G401.6 (cell line): ENCODE measurements around the gene IFTAP.
"Not testable (repeated sequence)": the region's sequence is repeated elsewhere in the genome, so short reads cannot be mapped to it uniquely, and the experiment has no call there.

Experiments used
- FAIRE-seq: peaks from 2 replicates; lab custom pipeline; 2012; peaks lifted over from hg19 to GRCh38; lab: Jason Lieb, UNC

The IFTAP gene

DNA sequence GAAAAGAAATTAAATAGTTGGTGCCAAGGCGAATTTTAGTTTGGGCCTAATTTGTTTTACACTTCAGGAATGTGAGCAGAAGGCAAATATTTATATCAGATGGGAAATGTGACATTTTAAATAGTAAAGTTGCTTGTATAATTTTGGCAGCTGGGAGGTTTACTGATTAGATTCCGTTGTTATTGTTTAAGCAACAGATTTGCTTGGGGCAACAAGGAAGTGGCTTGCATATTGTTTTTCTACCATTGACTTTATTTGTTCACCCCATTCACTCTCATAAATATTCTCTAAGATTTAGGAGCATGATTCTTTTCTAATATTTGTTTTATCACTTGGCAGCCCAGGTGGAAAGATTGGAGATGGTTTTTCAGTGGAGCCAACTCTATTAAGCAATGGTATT is 44.3 kb downstream of the IFTAP start:
- FAIRE-seq = no peak

DNA sequence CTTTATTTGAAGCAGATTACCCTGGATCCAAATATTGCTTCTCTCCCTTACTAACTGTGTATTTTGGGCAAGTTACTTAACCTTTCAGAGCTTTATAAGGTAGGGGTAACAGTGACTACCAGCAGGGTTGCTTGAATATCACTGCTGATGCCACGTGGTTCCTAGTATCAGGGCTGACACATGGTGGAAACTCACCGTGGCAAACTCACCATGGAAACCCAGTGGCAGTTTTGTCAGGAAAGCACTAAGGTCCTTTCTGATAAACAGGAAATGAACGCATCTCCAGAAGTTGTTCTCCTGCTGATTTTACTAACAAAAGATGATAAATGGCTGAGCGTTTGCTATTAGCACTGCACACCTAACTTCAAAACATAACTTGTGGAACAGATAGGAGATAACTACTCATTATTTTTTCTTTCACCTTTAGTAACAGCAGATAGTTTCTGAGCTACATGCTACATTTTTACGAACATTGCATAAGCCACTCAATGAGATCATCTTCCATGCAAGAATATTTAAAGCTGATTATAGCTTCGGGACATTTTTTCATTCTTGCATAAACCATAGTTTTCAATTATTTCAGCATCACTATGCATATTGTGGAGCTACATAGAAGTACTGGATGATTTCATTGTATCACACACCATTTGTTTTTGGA is 63.4 kb downstream of the IFTAP start:
- FAIRE-seq = no peak

DNA sequence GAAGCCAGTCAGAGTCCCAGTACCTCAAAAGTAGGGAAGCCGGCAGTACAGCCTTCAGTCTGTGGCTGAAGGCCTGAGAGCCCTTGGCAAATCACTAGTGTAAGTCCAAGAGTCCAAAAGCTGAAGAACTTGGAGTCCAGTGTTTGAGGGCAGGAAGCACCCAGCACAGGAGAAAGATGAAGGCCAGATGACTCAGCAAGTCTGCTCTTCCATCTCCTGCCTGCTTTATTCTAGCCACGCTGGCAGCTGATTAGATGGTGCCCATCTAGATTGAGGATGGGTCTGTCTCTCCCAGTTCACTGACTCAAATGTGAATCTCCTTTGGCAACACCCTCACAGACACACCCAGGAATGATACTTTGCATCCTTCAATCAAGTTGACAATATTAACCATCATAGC is 67.1 kb downstream of the IFTAP start:
- not testable (repeated sequence) for FAIRE-seq

DNA sequence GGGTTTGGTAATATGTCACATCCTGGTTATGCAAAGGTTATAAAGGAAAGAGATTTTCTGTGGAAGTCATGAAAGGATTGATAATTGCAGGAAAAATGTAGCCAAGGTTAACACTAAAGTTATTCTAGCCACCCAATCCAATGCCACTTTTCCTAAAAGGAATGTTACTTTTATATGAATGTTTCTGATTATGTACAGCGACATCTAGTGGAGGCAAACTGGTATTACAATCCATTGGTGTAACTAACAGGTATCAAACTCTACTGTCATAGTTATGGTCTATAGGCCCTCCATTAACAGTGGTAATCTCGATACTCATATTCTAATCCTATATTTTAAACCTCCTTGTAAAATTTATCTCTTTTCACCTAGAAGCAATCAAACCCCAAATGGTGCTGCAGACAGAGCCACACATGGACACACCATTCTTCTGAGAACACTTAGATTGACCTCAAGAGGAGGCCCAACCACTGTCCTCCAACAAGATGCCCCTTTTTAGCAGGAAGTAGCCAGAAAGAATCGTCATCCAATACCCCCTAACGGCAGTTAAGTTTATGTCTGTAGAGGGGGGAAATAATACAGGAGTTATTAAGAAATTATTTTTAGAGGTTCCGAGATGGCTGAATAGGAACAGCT is 78.6 kb downstream of the IFTAP start:
- peak; percentile 61 for FAIRE-seq

DNA sequence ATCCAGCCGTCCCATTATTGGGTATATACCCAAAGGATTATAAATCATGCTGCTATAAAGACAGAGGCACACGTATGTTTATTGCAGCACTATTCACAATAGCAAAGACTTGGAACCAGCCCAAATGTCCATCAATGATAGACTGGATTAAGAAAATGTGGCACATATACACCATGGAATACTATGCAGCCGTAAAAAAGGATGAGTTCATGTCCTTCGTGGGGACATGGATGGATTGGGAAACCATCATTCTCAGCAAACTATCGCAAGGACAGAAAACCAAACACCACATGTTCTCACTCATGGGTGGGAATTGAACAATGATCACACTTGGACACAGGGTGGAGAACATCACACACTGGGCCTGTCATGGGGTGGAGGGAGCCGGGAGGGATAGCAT is 85.2 kb downstream of the IFTAP start:
- not testable (repeated sequence) for FAIRE-seq

DNA sequence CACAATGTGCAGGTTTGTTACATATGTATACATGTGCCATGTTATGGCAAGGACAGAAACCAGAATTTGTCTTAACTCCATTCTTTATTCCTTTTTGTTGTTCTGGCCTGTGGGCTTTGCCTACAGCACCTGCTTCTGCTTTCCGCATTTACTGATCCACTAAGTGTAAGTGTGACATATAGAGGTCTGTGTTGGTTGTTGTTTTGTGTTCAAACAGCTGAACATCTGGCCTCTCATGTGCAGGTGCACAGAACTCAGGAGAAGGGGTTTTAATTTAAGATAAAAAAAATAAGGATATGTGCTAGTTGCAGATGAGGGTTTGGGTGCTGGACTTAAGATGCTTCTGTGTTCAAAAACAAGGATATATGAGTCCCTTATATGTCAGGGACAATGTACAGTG is 89.5 kb downstream of the IFTAP start:
- no peak for FAIRE-seq

DNA sequence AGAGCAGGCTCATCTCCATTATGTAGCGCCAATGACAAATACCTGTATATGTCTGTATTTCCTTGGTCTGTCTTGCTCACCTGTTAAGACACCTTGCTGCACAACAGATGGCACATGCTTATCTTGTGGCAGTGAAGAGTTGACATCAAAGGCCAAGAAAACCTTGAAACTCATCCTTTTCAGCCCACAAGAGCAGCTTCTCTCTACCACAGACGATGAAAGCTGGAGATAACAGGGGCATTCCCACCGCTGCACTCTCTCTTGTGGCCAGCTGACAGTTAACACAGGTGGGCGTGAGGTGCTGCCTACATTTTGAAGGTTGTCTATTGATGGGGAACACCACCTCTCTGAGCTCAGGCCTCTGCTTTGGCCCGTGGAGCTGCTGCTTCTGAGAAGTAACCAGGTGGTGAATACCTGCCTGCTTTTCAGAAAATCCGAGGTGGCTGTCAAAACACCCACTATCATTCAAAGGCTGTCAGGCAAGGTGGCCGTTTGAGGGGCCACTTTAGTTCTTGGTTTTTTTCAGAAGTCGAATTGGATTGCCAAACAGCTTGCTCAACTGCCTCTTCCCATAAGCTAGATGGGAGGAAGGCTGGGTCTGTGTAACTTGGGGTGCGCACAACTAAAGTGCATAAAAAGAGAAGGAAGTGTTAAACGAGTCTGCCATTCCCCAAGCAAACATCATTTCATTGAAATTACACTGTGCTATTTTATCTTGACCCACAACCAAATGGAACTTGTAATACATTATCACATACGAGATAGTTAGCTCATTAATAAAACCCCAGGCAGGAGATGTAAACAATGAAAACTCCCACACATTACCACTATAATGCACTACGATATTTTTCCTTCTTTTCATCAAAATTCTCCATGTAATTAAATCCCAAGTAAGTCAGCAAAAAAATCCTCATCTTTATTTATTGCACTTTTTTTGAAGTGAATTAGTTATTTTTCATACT is 90.8 kb downstream of the IFTAP start:
- FAIRE-seq = no peak

DNA sequence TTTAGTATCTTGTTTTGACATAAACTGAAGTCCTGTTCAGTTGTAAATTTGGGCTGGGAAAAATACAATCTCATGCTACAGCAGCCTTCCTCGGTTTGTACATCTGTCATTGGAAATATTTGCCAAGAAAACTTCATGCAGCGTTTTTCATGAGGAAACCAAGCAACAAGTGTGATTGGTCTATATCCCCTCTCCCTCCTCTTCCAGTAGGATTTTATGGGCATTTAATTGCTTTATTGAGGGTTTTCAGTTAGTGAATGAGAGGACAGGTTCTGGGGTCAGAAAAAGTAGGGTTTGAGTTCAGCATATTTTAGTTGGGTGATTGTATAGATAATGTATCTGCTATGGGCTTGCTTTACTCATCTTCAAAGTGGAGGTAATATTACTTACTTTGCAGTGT is 93.8 kb downstream of the IFTAP start:
- FAIRE-seq = no peak

DNA sequence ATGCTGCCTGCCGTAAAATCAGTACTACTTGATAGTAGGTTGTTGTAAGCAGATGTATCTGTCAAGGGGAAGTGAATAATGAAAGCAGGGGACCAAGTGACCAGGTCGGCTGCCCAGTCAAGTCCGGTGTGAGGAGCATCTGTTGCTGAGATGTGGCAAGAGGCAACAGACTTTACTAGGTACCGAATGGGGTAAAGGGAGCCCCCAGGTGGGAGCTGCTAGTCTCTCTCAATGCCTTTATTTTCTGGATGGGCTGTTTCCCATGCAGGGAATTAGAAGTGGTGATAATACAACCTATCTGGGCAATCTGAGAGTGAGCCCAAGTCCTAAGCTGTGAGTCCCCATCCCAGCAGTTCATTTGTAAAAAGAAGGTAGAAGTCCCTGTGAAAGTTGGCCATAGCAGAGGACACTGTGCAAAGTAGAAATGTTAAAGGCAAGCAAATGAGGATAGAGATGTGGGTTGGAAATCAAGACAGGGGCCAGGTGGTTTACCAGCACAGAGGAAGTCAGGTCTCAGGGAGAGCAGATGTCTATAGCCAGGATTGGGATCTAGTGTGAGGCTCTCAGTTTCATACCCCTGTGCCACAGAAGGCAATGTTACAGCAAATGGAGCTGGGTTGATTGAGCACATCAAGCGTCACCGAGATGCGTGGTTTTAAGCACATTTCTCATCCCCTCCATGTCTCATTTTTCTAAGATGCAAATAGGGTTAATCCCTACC is 94.4 kb downstream of the IFTAP start:
- no peak for FAIRE-seq

DNA sequence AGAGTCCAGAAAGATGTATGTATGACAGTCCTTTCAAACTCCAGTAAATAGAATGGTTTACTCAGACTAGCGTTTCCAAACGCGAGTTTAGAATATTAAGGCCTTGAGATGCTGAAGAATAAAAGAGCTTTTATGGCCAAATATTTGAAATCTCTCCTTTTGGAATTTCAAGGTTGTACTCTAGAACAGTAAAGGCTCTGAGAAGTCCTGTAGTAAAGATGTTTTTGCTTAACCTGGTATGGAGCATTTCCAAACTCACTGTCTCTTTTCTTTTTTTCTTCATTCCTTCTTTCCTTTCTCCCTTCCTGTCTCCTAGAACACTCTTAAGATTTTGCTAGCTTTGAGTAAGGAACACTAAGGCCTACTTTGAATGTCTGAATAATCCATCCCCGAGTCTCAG is 95.1 kb downstream of the IFTAP start:
- no peak for FAIRE-seq

DNA sequence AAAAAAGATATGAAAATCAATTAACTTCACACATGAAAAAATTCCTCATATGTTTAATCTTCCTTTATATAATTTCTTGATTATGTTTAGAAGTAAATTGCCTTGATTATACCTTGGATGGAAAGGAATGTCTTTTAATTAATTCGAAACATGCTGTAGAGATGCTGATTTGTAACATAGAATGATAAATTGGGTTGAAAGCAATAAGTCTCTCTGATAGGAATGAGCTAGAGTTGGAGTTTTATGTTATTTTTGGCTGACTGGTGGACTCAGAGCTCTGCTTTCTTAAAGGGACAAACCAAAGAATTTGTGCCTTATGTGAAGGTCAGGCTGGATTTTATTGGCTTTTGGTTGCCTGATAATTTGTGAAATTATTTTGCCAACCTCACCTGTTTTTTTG is 98.4 kb downstream of the IFTAP start:
- FAIRE-seq = no peak

DNA sequence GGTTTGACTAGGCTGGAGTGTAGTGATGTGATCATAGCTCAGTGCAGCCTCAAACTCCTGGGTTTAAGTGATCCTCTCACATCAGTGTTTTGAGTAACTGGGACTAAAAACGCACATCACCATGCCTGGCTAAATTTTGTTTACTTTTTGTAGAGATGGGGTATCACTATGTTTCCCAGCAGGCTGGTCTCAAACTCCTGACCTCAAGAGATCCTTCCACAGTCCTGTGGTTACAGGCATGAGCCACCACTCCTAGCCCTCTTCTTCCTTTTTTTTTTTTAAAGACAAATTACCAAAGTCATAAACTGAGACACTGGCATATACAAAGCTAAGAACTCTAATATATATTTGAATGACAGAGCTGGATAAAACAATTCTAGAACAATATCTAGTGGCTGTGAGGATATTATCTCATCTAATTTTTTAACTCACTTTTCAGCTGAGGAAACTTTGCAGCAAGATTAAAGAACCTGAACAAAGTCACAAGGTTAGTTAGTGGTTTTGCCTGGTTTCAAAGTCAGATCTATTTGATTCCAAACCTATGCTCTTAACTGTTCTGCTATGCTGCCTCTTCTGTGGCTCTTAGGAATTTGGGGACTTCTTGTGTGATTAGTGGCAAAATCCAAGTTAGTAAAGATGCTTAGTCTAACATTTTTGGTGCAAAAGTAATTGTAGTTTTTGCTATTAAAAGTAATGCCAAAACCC is 99.0 kb downstream of the IFTAP start:
- FAIRE-seq = no peak

DNA sequence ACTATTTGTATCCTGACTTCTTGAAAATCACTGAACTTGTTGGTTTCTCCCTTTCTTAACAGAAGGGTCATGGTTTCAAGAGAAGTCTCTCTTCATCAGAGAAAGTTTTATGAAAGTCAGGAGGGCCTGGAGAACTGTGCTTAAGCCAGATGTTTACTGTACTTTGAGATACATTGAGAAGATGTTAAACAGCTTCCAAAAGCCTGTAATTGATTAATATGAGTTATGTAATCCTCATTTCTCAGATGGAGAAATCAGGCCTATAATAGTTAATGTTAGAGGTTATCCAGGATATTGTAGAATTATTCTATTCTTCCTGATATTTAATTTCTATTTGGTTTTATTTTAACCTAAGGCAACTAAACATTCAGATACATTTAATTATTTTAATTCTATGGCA is 100.8 kb downstream of the IFTAP start:
- no peak for FAIRE-seq

DNA sequence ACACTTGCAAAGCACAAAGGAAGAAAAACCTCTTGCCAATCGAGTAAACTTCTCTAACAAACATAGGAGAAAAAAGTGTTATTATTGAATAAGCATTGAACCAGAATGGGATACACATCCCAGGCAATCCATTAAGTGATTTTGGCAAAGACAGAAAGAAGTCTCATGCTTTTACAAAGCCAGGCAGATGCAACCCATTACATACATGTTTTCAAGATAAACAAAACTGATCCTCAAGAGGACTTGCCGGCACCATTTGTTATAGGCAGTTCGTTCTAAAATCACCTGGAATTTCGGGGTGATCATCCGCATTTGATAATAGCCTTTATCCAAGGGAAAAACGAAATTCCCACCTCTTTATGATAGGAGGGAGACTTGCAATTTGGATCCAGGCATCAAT is 101.3 kb downstream of the IFTAP start:
- no peak for FAIRE-seq

DNA sequence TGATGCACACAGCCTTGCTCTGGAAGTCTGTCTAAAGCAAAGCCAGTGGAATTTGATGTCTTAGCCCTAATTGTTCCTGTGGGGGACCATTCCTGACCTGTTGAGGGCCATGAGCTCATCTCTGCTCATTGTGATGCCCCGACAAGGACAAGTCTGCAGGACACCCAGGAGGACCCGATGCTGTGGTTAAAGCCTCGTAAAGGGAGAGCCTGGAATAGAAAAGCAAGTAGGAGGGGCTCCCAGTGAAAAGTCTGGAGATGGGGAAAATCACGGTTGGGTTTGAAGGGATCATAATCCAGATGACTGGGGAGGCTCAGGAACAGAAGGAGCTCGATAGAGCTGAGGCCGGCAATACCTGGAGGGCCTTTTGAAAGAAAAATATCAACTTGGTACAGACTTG is 102.2 kb downstream of the IFTAP start:
- FAIRE-seq = no peak

DNA sequence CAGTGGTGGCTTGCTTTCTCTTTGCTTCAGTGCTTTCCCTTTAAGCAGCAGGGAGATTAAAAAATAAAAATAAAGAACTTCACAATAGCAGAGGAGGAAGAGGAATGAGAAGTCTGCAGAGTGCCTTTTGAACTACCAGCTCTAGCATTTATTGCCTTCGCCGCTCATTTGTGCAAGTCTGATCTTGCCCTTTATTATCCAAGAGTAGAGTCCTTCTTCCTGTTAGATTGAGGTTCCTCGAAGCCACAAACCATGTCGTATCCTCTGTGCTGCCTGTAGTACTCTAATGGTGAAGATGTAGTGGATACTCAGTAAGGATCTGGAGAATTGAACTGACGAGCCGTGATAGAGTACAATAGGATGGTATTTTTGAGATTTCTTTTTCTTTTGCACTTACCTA is 105.0 kb downstream of the IFTAP start:
- FAIRE-seq = no peak

DNA sequence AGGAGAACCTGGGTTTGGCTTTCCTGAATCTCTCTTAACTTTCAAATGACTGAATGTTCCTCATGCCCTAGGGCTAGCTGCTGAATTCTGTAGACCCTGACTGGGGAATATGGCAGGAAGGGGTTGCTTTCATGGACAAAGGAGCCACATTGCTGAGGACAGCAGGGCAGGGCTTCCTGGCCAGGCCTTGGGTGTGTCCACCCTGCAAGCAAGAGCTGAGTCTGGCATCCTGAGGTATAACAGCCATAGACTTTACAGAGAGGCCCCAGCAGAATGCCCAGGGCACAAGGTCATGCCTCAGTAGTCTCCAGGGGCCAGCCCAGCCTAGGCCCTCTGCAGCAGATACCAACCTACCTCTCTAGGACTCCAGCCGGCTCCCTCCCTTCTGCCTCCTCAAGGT is 105.9 kb downstream of the IFTAP start:
- FAIRE-seq = no peak

DNA sequence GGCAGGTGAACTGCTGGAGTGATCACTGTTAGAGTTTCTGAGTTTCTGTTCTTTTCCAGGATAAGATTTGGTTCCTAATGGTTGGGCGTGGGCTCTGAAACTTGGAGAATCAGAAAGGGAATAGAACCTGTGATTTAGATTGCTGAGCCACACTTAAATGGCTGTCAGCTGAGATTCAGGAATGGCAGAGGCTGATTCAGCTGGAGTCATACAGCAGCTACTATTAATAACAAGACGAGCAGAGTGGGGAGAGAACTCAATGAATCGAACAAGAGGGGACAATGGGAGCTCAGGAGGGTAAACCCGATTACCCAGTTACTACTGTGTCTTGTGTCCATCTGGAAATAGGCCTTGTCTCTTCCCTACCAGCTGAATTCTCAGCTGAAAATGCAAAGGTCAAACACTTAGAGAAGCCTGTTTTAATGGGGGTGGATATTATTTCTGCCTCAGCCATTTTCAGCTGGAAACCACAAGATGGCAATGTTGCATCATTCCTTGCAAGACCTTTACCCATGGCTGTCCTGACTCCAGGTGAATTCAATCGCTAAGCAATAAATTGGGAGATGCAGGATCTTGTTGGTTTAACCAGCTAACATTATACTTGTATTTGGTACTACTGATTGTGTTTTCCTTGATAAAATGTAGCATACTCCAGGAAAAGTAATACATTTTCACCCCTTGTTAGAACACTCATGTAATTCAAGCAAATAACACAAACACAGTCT is 108.2 kb downstream of the IFTAP start:
- FAIRE-seq = peak; percentile 75

DNA sequence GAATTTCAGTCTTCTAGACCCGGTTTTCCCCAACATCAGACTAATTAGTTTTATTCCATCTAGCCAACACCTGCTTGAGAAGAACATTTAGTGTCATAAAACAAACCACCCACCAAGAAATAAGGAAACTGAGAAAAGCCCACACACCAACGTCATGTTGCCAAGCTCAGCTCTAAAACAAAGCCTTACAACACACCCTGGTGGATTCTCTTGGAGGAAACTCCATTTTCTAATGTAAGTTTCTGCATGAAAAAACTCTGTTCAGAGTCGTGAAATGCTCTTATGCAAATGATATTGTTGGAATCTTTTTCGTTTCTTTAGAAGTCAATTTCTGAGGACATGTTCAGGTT is 108.7 kb downstream of the IFTAP start:
- no peak for FAIRE-seq
